IgD-negative memory B cell (primary cell): ENCODE measurements around the gene MYH14. TPM values are rescaled to one million over a fixed set of nuclear protein-coding genes. Genes with fewer than 3 reads are reported as not detected.
A peak's percentile ranks its signal among the peaks of the same experiment; 100 is the strongest.

ENCODE experiments used
- H3K27ac Mint-ChIP-seq, 3 donors: one replicate each; pipeline ENCODE4 v1.8.0; 2020 to 2022; ENCODE audit warnings: mild to moderate bottlenecking in 3 of 3, mixed read lengths in 3 of 3, moderate library complexity in 1 of 3
- H3K27me3 Mint-ChIP-seq: one replicate; pipeline ENCODE4 v1.8.0; 2021; ENCODE audit warnings: mixed read lengths
- H3K36me3 Mint-ChIP-seq: one replicate; pipeline ENCODE4 v1.8.0; 2020; ENCODE audit warnings: mild to moderate bottlenecking, mixed read lengths
- H3K4me1 Mint-ChIP-seq, 3 donors: one replicate each; pipeline ENCODE4 v1.8.0; 2020 to 2022; ENCODE audit warnings: mixed read lengths in 3 of 3, mild to moderate bottlenecking in 1 of 3
- H3K4me3 Mint-ChIP-seq, 4 donors: one replicate each; pipeline ENCODE4 v1.8.0; 2020 to 2022; ENCODE audit warnings: mild to moderate bottlenecking in 4 of 4, mixed read lengths in 4 of 4, moderate library complexity in 3 of 4
- H3K9me3 Mint-ChIP-seq, 3 donors: one replicate each; pipeline ENCODE4 v1.8.0; 2020 to 2021; ENCODE audit warnings: mixed read lengths in 3 of 3, mild to moderate bottlenecking in 1 of 3
- polyA plus RNA-seq: library from polyadenylated mRNA; unstranded; fragments of 300-500 nt; fragmentation: Illumina TruSeq; gene quantifications from one replicate; pipeline ENCODE4 v1.2.3, GENCODE V29; 2021

The MYH14 gene
- polyA plus RNA-seq = not detected

DNA sequence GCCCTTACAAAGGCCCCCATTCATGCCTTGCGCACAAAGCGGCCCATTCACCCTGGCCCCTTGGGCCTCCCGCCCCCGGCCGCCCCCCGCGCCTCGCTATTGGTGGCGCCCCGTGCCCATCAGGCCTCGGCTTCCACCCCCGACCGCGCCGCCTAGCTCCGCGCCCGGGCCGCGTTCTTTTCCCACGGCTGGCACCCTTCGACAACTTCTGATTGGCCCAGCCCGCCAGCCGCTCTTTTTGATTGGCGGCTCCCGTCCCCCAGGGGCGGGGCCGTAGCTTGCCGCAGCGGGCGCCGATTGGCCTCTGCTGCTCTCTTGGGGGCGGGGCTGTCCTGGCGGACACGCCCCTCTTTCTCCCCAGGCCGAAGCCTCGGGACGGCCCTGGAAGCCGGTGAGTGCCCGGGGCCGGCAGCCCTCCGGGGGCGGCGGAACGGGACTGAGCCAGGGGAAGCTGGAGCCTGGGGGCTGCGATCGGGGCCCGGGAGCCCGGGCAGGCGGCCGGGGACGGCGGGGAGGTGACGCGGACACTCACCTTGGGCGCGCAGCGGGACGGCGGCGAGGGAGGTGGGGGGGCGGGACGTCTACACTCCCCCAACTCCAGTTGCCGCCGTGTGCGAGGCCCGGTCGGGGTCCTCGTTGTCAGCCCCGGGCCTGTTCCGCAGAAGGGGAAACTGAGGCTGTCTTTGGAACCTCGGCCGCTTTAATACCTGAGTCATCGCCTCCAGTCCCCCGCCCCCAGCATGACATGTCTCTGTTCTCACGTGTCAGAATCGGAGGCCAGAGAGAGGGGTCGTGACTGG lies at the start of gene MYH14:
Gene MYH14 (plus strand): TSS at position 342 of the 800 bp plus-strand sequence. CDS start 6,744 bp downstream, outside the sequence.
- peaks cover 0 to 4% (median 3%) of the 10 kb centered on the region in 3 donors for H3K9me3 Mint-ChIP-seq
- no peak within 1 kb of the TSS for H3K27ac Mint-ChIP-seq
- H3K27me3 Mint-ChIP-seq = peaks cover 44% of the 10 kb centered on the region
- H3K4me1 Mint-ChIP-seq = peaks cover 0 to 2% (median 1%) of the 10 kb centered on the region in 3 donors
- H3K4me3 Mint-ChIP-seq = peak within 1 kb of the TSS in 1 of 4 donors; percentile 37
- peaks cover 4% of the 10 kb centered on the region for H3K36me3 Mint-ChIP-seq

DNA sequence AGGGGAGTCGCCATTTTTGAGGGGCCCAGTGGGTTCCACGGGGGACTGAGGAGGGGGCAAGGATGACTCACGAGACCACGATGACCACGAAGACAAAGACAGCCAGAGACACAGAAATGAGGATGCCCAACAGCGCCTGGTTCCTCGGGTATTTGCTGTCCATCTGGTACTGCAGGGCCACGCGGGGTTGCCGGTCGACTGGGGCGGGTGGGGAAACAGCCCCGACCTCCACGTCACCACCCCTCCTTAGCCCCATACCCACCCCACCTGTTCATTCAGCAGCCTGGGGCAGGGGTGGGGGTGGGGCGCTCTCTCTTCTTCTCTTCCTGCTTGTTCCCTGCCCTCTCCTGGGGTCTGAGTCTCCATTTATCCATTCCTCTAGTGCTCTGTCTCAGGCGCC lies 48.9 kb upstream of the MYH14 start:
- H3K36me3 Mint-ChIP-seq = peaks cover 1% of the 10 kb centered on the region
- H3K27me3 Mint-ChIP-seq = peaks cover 9% of the 10 kb centered on the region
- peaks cover 0 to 1% (median 0%) of the 10 kb centered on the region in 3 donors for H3K4me1 Mint-ChIP-seq
- no peak overlapping the region for H3K4me3 Mint-ChIP-seq
- H3K9me3 Mint-ChIP-seq = peaks cover 6 to 27% (median 16%) of the 10 kb centered on the region in 3 donors
- H3K27ac Mint-ChIP-seq = no peak overlapping the region

DNA sequence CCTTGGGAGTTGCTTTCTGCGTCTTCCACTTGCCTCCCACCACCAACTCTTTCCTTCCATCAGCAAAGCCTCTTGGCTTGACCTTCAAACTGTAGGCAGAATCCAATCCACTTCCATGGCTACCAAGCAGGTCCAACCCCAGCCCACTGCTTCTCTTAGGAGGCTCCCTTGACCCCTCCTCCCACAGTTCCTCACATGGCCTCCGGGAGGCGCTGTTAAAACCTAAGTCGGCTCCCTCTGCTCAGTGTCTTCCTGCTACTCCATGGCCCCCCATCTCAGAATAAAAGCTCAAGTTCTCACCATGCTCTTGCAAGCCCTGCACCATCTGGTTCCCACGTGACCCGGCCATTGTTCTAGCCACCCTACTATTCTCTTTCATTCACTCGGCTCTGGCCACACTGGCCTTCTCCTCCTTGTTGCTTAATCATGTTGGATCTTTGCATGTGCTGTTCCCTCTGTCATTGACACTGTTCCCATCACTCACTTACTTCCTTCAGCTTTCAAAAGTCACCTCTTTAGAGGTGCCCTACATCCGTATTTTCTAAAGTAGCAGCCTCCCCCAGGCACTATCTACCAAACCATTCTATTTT lies 47.8 kb upstream of the MYH14 start:
- Mint-ChIP-seq H3K4me3 (no peak overlapping the region), H3K9me3 (peaks cover 7 to 20% (median 16%) of the 10 kb centered on the region in 3 donors), H3K27ac (no peak overlapping the region), H3K27me3 (peaks cover 8% of the 10 kb centered on the region), H3K4me1 (peaks cover 0 to 1% (median 0%) of the 10 kb centered on the region in 3 donors), H3K36me3 (peaks cover 1% of the 10 kb centered on the region)

DNA sequence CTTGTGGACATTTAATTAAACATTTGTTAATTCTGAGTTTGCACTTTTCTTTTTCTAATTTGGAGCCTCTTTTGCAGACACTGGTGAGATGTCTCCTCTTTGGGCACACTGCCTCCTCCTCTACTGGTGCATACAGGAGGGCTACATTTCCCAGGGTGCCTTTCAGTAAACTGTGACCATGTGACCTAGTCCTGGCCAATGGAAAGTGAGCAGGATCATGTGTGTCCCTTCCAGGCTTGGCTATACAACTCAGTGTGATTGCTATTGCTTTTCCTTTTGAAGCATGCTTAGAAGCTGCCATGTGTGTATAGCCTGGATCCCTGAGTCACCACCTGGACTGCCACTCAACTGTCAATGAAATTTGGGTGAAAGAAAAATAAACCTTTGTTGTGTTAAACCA lies 44.8 kb upstream of the MYH14 start:
- Mint-ChIP-seq H3K4me3 (no peak overlapping the region), H3K9me3 (peaks cover 10 to 20% (median 15%) of the 10 kb centered on the region in 3 donors), H3K27me3 (peaks cover 2% of the 10 kb centered on the region), H3K27ac (no peak overlapping the region), H3K4me1 (no peaks in the 10 kb centered on the region), H3K36me3 (peaks cover 1% of the 10 kb centered on the region)

DNA sequence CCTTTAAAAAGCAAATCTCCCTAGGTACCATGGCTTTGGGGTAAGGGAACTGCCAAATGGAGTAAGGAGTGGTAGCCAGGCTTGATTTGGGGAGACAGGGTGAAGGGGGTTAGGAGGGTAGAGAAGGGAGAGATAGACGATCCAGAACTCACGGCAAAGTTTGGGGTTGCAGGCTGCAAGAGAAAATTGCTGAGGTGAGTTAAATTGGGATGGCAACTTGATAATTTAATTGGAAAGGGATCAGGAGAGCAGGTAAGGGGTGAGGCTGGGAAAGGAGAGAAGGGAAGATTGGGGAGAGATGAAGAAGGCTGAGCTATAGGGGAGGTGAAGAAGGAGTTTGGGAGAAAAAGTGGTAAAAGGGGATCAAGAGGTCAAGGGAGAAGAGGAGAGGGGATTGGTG lies 44.3 kb upstream of the MYH14 start:
- H3K27ac Mint-ChIP-seq = no peak overlapping the region
- H3K9me3 Mint-ChIP-seq = peaks cover 10 to 20% (median 12%) of the 10 kb centered on the region in 3 donors
- peaks cover 2% of the 10 kb centered on the region for H3K27me3 Mint-ChIP-seq
- H3K4me3 Mint-ChIP-seq = no peak overlapping the region
- H3K36me3 Mint-ChIP-seq = peaks cover 1% of the 10 kb centered on the region
- H3K4me1 Mint-ChIP-seq = no peaks in the 10 kb centered on the region

DNA sequence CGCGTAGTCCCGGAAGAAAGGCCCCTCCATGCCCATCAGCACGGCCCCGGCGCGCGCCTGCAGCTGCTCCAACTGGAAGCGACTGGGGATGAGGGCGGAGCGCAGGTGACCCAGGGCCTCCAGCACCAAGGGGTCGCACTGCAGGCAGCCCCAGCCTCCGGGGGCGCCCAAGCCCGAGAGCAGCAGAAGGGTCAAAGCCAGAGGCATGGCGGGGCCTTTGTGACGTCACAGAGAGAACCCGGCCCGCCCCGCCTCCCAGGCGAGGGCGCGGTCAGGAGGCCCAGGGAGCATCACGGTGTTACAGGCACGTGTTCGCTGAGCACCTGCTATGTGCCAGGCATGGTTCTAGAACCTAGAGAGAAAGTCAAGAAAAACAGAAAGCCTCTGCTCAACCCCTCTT lies 40.4 kb upstream of the MYH14 start, which contains the start of gene IZUMO2:
Gene IZUMO2 (minus strand): TSS at position 294 of the 400 bp plus-strand sequence. CDS start 87 bp downstream, at position 207.
- H3K27me3 Mint-ChIP-seq = peaks cover 9% of the 10 kb centered on the region
- peak within 1 kb of the TSS in 1 of 4 donors; percentile 52 for H3K4me3 Mint-ChIP-seq
- H3K27ac Mint-ChIP-seq = no peak within 1 kb of the TSS
- H3K4me1 Mint-ChIP-seq = no peaks in the 10 kb centered on the region
- peaks cover 6 to 15% (median 12%) of the 10 kb centered on the region in 3 donors for H3K9me3 Mint-ChIP-seq
- H3K36me3 Mint-ChIP-seq = peaks cover 4% of the 10 kb centered on the region

DNA sequence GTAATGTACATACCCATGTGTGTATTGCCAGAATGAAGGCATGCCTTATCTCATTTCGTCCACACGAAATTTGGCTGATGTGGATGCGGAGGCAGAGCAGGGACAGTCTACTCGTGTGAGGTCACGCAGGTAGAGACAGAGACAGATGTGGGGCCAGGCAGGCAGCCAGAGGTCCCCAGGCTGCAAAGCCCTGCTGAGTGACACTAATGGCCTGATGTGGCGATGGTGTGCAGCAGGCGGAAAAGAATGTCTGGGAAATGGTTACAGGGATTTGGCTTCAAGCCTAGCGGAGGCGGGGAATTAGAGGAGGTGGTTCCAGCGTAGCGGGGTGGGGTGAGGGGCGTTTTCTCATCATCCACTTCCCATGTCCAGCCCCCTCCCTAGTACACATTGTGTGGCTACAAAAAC lies 36.1 kb upstream of the MYH14 start:
- Mint-ChIP-seq H3K4me3 (peak overlapping the region in 1 of 4 donors; percentile 28), H3K9me3 (peaks cover 0 to 3% (median 0%) of the 10 kb centered on the region in 3 donors), H3K4me1 (no peaks in the 10 kb centered on the region)

DNA sequence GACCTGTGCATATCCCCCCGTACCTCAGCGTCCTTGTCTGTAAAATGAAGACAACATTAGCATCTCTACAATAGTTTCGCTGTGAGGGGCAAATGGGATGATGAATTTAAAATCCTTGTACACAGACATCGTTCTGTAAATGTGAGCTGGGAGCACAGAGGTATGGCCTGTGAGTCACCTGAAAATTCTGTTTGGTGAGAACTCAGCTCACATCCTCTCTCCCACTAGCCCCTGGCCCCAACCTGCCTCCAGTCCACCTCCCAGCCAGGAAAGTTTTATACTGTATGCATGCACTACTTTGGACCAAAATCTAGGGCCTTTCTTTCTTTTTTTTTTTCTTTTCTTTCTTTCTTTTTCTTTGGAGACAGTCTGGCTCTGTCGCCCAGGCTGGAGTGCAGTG lies 31.7 kb upstream of the MYH14 start:
- Mint-ChIP-seq H3K4me3 (peak overlapping the region in 1 of 4 donors; percentile 28), H3K9me3 (peaks cover 0 to 7% (median 0%) of the 10 kb centered on the region in 3 donors), H3K4me1 (peaks cover 0 to 1% (median 0%) of the 10 kb centered on the region in 3 donors), H3K27me3 (peaks cover 12% of the 10 kb centered on the region), H3K27ac (no peak overlapping the region), H3K36me3 (peaks cover 4% of the 10 kb centered on the region)

More for the DNA sequence above, 36.1 kb upstream of the MYH14 start:
- H3K36me3 Mint-ChIP-seq = peaks cover 3% of the 10 kb centered on the region
- peak overlapping the region in 1 of 3 donors; percentile 53 for H3K27ac Mint-ChIP-seq
- peaks cover 9% of the 10 kb centered on the region for H3K27me3 Mint-ChIP-seq

DNA sequence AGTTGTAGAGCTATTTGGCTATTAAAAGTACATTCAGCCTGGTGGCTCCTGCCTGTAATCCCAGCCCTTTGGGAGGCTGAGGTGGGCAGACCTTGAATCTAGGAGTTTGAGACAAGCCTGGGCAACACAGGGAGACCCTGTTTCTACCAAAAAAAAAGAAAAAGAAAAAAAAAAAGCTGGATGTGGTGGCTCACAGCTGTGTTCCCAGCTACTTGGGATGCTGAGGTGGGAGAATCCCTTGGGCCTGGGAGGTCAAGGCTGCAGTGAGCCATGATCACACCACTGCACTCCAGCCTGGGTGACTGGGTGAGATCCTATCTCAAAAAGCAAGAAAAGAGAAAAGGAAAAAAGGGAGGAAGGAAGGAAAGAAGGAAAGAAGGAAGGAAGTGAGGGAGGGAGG lies 30.7 kb upstream of the MYH14 start:
- H3K4me3 Mint-ChIP-seq = no peak overlapping the region
- H3K36me3 Mint-ChIP-seq = peaks cover 1% of the 10 kb centered on the region
- peaks cover 0 to 7% (median 0%) of the 10 kb centered on the region in 3 donors for H3K9me3 Mint-ChIP-seq
- peaks cover 0 to 1% (median 0%) of the 10 kb centered on the region in 3 donors for H3K4me1 Mint-ChIP-seq
- H3K27me3 Mint-ChIP-seq = peaks cover 8% of the 10 kb centered on the region
- no peak overlapping the region for H3K27ac Mint-ChIP-seq

DNA sequence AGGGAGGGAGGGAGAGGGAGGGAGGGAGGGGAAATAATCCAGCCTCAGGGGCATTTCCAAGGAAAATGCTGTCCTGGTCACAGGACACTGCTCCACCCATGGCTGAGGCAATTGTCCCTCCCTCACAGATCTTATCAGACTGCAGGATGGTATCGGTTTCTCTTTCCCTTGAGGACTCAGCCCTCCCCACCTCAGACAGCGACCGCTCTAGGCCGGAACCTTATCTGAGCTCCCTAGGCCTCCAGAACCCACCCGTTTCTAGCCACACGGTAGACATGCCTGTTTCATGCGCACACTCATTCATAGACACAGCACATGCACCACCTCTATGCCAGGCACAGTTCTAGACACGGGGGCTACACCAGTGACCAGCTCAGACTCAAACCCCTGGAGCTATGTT lies 30.3 kb upstream of the MYH14 start:
- Mint-ChIP-seq H3K9me3 (peaks cover 0 to 7% (median 1%) of the 10 kb centered on the region in 3 donors), H3K4me3 (no peak overlapping the region), H3K4me1 (peaks cover 0 to 1% (median 0%) of the 10 kb centered on the region in 3 donors), H3K36me3 (peaks cover 1% of the 10 kb centered on the region), H3K27ac (peak overlapping the region in 1 of 3 donors; percentile 20), H3K27me3 (peaks cover 8% of the 10 kb centered on the region)

DNA sequence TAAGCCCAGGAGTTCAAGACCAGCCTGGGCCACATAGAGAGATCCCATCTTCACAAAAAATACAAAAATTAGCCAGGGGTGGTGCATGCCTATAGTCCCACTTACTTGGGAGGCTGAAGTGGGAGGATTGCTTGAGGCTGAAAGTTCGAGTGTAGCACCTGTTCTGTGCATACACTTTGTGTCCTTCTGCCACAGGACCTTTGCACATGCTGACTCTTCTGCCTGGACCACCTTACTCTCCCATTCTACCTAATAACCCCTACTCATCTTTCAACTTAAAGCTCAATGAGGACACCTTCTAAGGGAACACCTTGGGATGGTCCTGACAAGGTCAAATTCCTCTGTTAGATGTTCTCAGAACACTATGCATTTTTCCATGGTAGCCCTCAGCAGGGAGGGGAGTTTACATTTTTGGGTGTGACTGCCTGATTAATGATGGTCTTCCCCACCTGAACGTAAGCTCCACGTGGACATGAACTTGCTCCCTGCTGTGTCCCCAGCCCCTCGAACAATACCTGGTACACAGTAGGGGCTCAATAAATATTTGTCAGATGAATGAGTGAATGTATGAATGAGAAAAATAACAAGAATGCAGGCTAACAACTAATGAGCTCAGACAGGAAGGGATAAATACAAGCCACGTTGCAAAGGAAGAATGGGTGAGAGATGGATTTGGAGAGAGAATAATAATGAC lies 29.2 kb upstream of the MYH14 start:
- H3K4me1 Mint-ChIP-seq = peaks cover 0 to 1% (median 0%) of the 10 kb centered on the region in 3 donors
- peaks cover 10% of the 10 kb centered on the region for H3K27me3 Mint-ChIP-seq
- H3K4me3 Mint-ChIP-seq = no peak overlapping the region
- H3K36me3 Mint-ChIP-seq = peaks cover 1% of the 10 kb centered on the region
- peaks cover 0 to 7% (median 5%) of the 10 kb centered on the region in 3 donors for H3K9me3 Mint-ChIP-seq
- peak overlapping the region in 1 of 3 donors; percentile 50 for H3K27ac Mint-ChIP-seq

DNA sequence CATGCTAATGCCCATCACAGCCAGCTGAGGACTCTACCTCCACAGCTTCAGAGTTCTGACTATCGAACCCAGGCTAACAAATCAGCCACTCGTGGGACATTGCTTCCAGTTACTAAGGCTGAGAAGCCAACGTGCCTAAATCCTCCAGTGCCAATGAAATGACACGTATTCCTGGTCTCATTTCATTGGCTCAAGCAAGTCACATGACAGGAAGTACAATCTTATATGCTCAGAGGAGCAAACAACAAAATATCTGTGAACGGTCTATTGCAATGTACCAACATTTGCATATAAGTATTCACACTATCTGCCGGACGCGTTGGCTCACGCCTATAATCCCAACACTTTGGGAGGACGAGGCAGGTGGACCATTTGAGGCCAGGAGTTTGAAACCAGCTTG lies 27.5 kb upstream of the MYH14 start:
- Mint-ChIP-seq H3K27ac (no peak overlapping the region), H3K36me3 (peaks cover 1% of the 10 kb centered on the region), H3K4me1 (peaks cover 0 to 1% (median 0%) of the 10 kb centered on the region in 3 donors), H3K27me3 (peaks cover 15% of the 10 kb centered on the region), H3K4me3 (no peak overlapping the region), H3K9me3 (peaks cover 4 to 7% (median 7%) of the 10 kb centered on the region in 3 donors)

DNA sequence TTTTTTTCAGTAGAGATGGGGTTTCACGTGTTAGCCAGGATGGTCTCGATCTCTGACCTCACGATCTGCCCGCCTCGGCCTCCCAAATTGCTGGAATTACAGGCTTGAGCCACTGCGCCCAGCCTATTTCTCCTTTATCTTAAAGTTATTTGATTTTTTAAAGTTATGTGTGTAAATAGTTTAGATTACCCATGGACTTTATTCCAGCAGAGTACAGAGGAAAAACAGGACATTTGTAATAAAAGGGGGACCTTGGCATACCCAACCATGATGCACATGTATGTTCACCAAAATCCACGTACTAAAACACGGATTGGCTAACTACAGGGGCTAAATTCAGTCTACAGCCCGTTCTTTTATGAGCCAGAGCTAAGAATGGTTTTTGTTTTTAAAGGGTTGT lies 26.6 kb upstream of the MYH14 start:
- peaks cover 0 to 1% (median 0%) of the 10 kb centered on the region in 3 donors for H3K4me1 Mint-ChIP-seq

DNA sequence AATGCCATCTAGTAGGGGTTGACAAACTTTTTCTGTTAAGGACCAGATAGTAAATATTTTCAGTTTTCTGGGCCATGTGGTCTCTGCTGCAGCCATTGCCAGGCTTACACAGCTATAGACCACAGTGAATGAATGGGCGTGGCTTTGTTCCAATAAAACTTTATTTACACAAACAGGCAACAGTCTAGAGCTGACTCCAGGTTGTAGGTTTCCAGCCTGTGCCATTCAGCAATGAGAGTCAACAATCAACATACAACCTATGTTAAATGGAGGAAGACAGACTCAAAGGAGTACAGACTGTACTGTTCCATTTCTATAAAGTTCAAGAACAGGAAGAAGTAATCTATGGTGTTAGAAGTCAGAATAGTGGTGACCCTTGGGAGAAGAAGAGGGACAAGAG lies 25.1 kb upstream of the MYH14 start:
- Mint-ChIP-seq H3K4me1 (no peaks in the 10 kb centered on the region), H3K4me3 (no peak overlapping the region), H3K27me3 (peaks cover 13% of the 10 kb centered on the region), H3K36me3 (peaks cover 1% of the 10 kb centered on the region), H3K9me3 (peaks cover 4 to 7% (median 5%) of the 10 kb centered on the region in 3 donors), H3K27ac (no peak overlapping the region)

More for the DNA sequence above, 26.6 kb upstream of the MYH14 start:
- H3K27me3 Mint-ChIP-seq = peaks cover 15% of the 10 kb centered on the region
- H3K36me3 Mint-ChIP-seq = peaks cover 1% of the 10 kb centered on the region
- no peak overlapping the region for H3K4me3 Mint-ChIP-seq
- no peak overlapping the region for H3K27ac Mint-ChIP-seq
- H3K9me3 Mint-ChIP-seq = peaks cover 4 to 7% (median 7%) of the 10 kb centered on the region in 3 donors
